Neural cell (in vitro differentiated cells): ENCODE measurements around the gene PWWP2A. TPM values are rescaled to one million over a fixed set of nuclear protein-coding genes. Genes with fewer than 3 reads are reported as not detected.

Experiments used
- H2AFZ ChIP-seq: fragments of 200-600, 300-800 bp; sonication (generic), shearing (Covaris generic); 2 replicates; pipeline ENCODE4 v1.6.0; 2014; ENCODE audit warnings: low read depth, mild to moderate bottlenecking, antibody characterized with exemption, low read length, moderate library complexity
- H3F3A ChIP-seq: fragments of 200-600 bp; shearing (Covaris generic); 2 replicates; pipeline ENCODE4 v1.6.1; 2016; ENCODE audit warnings: mild to moderate bottlenecking, moderate library complexity, mixed read lengths, antibody characterized with exemption, low read length; ENCODE audit not compliant: insufficient read depth, poor library complexity, severe bottlenecking
- H3K27ac ChIP-seq: fragments of 200-600, 300-800 bp; sonication (generic), shearing (Covaris generic); 2 replicates; pipeline ENCODE4 v1.5.1; 2014; ENCODE audit warnings: mild to moderate bottlenecking, low read length, moderate library complexity
- H3K27me3 ChIP-seq: fragments of 300-800, 200-600 bp; sonication (generic), shearing (Covaris generic); 2 replicates; pipeline ENCODE4 v1.6.0; 2014; ENCODE audit warnings: mild to moderate bottlenecking, low read depth, low read length, moderate library complexity; ENCODE audit not compliant: insufficient read depth
- H3K36me3 ChIP-seq: fragments of 300-800, 200-600 bp; sonication (generic), shearing (Covaris generic); 2 replicates; pipeline ENCODE4 v1.5.1; 2014; ENCODE audit warnings: mild to moderate bottlenecking, antibody characterized with exemption, low read length, moderate library complexity; ENCODE audit not compliant: insufficient read depth
- H3K4me2 ChIP-seq: fragments of 300-800, 200-600 bp; sonication (generic), shearing (Covaris generic); 2 replicates; pipeline ENCODE4 v1.6.0; 2014; ENCODE audit warnings: mild to moderate bottlenecking, low read length
- H3K4me3 ChIP-seq: fragments of 300-800, 200-600 bp; sonication (generic), shearing (Covaris generic); 2 replicates; pipeline ENCODE4 v1.5.1; 2014; ENCODE audit warnings: mild to moderate bottlenecking, low read length, moderate library complexity
- H3K79me2 ChIP-seq: fragments of 200-600 bp; shearing (Covaris generic); replicated peaks from 2 replicates; pipeline ENCODE4 v1.6.0; 2014; ENCODE audit warnings: mild to moderate bottlenecking, low read length, moderate library complexity; ENCODE audit not compliant: insufficient read depth
- H3K9ac ChIP-seq: fragments of 300-800, 200-600 bp; sonication (generic), shearing (Covaris generic); 2 replicates; pipeline ENCODE4 v1.6.1; 2016; ENCODE audit warnings: mild to moderate bottlenecking, low read length, mixed read lengths
- H3K9me2 ChIP-seq: fragments of 200-600 bp; shearing (Covaris generic); 2 replicates; pipeline ENCODE4 v1.6.1; 2016; ENCODE audit warnings: mild to moderate bottlenecking, low read length, mixed read lengths; ENCODE audit not compliant: insufficient read depth
- H3K9me3 ChIP-seq: fragments of 200-600, 300-800 bp; sonication (generic), shearing (Covaris generic); 2 replicates; pipeline ENCODE4 v1.6.1; 2016; ENCODE audit warnings: mild to moderate bottlenecking, mixed run types, low read length, moderate library complexity, mixed read lengths
- H4K20me1 ChIP-seq: fragments of 200-600 bp; shearing (Covaris generic); 2 replicates; pipeline ENCODE4 v1.6.1; 2016; ENCODE audit warnings: mild to moderate bottlenecking, mixed run types; ENCODE audit not compliant: insufficient read depth
- CTCF ChIP-seq: fragments of 450-650 bp; IDR thresholded peaks from 2 replicates; pipeline ENCODE4 v1.5.1; 2014; ENCODE audit warnings: antibody characterized with exemption, mild to moderate bottlenecking, moderate library complexity; ENCODE audit not compliant: poor library complexity, severe bottlenecking
- EP300 ChIP-seq: fragments of 450-650 bp; conservative IDR thresholded peaks from 2 replicates; pipeline ENCODE4 v1.6.1; 2014; ENCODE audit warnings: antibody characterized with exemption, mild to moderate bottlenecking, moderate library complexity; ENCODE audit not compliant: poor library complexity, severe bottlenecking
- EZH2 ChIP-seq: fragments of 200-600, 300-800 bp; shearing (Covaris generic), sonication (generic); IDR thresholded peaks from 2 replicates; pipeline ENCODE4 v1.6.1; 2014; ENCODE audit warnings: antibody characterized with exemption, low read length, borderline replicate concordance, mild to moderate bottlenecking; ENCODE audit not compliant: insufficient read depth, poor library complexity, severe bottlenecking
- MXI1 ChIP-seq: fragments of 450-650 bp; conservative IDR thresholded peaks from 2 replicates; pipeline ENCODE4 v1.6.1; 2014; ENCODE audit warnings: antibody characterized with exemption, mild to moderate bottlenecking; ENCODE audit not compliant: poor library complexity, severe bottlenecking
- POLR2AphosphoS5 ChIP-seq: IDR thresholded peaks from 2 replicates; pipeline ENCODE4 v1.6.1; 2012
- RAD21 ChIP-seq: fragments of 450-650 bp; conservative IDR thresholded peaks from 2 replicates; pipeline ENCODE4 v1.6.1; 2014; ENCODE audit warnings: antibody characterized with exemption, mild to moderate bottlenecking, moderate library complexity
- REST ChIP-seq: IDR thresholded peaks from 2 replicates; pipeline ENCODE4 v1.6.1; 2012; ENCODE audit warnings: borderline replicate concordance
- SMC3 ChIP-seq: fragments of 450-650 bp; conservative IDR thresholded peaks from 2 replicates; pipeline ENCODE4 v1.6.1; 2014; ENCODE audit warnings: antibody characterized with exemption, mild to moderate bottlenecking, moderate library complexity; ENCODE audit not compliant: poor library complexity
- TAF1 ChIP-seq: IDR thresholded peaks from 2 replicates; pipeline ENCODE4 v1.6.1; 2012; ENCODE audit warnings: low read depth
- polyA plus RNA-seq: library from polyadenylated mRNA; depleted of rRNA; stranded (reverse); fragments of >200 nt; gene quantifications from 2 replicates; pipeline ENCODE4 v1.2.3, GENCODE V29; 2014

The PWWP2A gene
- polyA plus RNA-seq, 1 donor from 2014 or later = 37.2 TPM

- H4K20me1 ChIP-seq = no peaks in the 10 kb centered on the region
- no peak overlapping the region for H3K4me3 ChIP-seq
- H3K27ac ChIP-seq = no peak overlapping the region
- no peaks in the 10 kb centered on the region for H3F3A ChIP-seq
- peaks cover 9% of the 10 kb centered on the region for H3K79me2 ChIP-seq
- H3K36me3 ChIP-seq = peaks cover 12% of the 10 kb centered on the region
- no peaks in the 10 kb centered on the region for H3K9me3 ChIP-seq
- no peak overlapping the region for H3K9ac ChIP-seq
- no peak for TF ChIP-seq SMC3
- no peak for TF ChIP-seq POLR2AphosphoS5
- no peak for TF ChIP-seq MXI1
- TF ChIP-seq RAD21 = no peak
- TF ChIP-seq TAF1 = no peak
- no peak for TF ChIP-seq CTCF
- H3K4me2 ChIP-seq = no peak overlapping the region
- H3K27me3 ChIP-seq = no peaks in the 10 kb centered on the region
- H2AFZ ChIP-seq = no peak overlapping the region
- no peaks in the 10 kb centered on the region for H3K9me2 ChIP-seq
These were observed 11.1 kb downstream of the PWWP2A start for GRCh38 chr5:160108124-160108523.

- Histone ChIP-seq H3F3A (no peaks in the 10 kb centered on the region), H3K36me3 (no peaks in the 10 kb centered on the region), H3K9ac (no peak overlapping the region), H3K9me3 (no peaks in the 10 kb centered on the region), H3K27me3 (no peaks in the 10 kb centered on the region), H3K9me2 (no peaks in the 10 kb centered on the region), H2AFZ (no peak overlapping the region), H3K4me2 (no peak overlapping the region), H3K4me3 (no peak overlapping the region), H3K79me2 (peaks cover 4% of the 10 kb centered on the region), H3K27ac (no peak overlapping the region), H4K20me1 (no peaks in the 10 kb centered on the region)
- no peak for TF ChIP-seq TAF1
These were observed 13.4 kb downstream of the PWWP2A start for GRCh38 chr5:160105686-160106360.

GRCh38 chr5:160097991-160098390 is 21.3 kb downstream of the PWWP2A start:
- Histone ChIP-seq H2AFZ (no peak overlapping the region), H3K4me2 (no peak overlapping the region), H3K9me2 (no peaks in the 10 kb centered on the region), H3K79me2 (peaks cover 7% of the 10 kb centered on the region), H3F3A (no peaks in the 10 kb centered on the region), H3K36me3 (peaks cover 4% of the 10 kb centered on the region), H3K27me3 (no peaks in the 10 kb centered on the region), H3K27ac (no peak overlapping the region), H3K9ac (no peak overlapping the region), H4K20me1 (no peaks in the 10 kb centered on the region), H3K9me3 (no peaks in the 10 kb centered on the region), H3K4me3 (no peak overlapping the region)
- TF ChIP-seq TAF1 = no peak
- no peak for TF ChIP-seq EP300
- TF ChIP-seq SMC3 = no peak
- TF ChIP-seq REST = no peak
- TF ChIP-seq POLR2AphosphoS5 = no peak
- no peak for TF ChIP-seq EZH2
- no peak for TF ChIP-seq RAD21
- no peak for TF ChIP-seq MXI1
- no peak for TF ChIP-seq CTCF
